Activated effector memory CD4-positive, alpha-beta T cell treated with Interleukin-2 at 50 U/mL for 16 hours (primary cell): ENCODE results near the gene CREB5.

ENCODE experiments used
- DNase-seq: peaks from one replicate; pipeline ENCODE4 v3.0.0-alpha.2; 2020

The CREB5 gene

GRCh38 chr7:28695300-28696295, 283.3 kb downstream of the CREB5 start:
- DNase-seq = no peak

DNA sequence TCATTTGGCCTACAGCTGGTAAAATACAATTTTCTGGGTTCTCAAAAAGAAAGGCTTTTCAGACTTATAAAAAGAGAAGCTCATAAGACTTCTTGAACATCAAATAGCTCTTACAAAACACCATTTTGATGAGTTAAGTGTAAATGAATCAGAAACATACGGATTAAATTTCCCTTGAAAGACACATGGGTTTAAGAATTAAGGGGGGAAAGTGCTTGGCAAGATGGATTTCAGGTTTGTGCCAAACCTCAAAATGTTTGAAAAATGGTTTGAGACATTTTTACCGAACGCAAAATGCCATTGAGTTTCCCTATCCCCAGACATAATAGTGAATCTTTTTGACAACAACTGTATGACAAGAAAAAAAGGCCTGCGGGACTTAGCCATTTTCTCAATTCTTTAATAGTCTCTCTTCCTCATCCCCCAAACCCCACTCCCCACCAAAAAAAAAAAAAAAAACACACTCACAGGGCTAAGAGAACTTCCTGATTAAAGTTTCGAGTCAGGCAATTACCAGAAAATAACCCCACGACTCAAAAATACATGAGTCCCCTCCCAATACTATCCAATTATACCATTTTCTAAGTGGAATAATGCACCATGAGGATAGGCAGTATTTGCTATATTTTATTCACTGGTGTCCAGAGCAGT, 285.7 kb downstream of the CREB5 start:
- DNase-seq = no peak

DNA sequence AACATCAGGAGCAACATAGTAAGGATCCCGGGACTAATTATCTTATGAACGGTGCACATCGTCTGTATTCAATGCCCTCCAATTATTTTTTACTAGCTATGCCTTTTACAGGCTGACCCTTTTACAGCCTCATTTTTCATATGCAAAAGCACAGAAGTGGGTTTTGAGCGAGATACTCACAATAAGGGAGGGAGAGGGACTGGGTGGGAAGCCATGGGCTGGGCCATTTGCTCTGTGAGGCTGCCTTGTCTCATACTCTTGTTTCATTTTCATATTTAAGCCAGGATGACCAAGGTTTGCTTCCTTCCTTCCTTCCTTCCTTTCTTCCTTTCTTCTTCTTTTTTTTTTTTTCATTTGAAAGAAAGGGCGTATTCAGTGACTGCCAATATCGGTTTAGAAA, 286.5 kb downstream of the CREB5 start:
- no peak for DNase-seq

- DNase-seq = no peak
Observed at GRCh38 chr7:28700096-28700495, 287.8 kb downstream of the CREB5 start.

GRCh38 chr7:28700790-28701203, 288.5 kb downstream of the CREB5 start:
- DNase-seq = no peak

DNA sequence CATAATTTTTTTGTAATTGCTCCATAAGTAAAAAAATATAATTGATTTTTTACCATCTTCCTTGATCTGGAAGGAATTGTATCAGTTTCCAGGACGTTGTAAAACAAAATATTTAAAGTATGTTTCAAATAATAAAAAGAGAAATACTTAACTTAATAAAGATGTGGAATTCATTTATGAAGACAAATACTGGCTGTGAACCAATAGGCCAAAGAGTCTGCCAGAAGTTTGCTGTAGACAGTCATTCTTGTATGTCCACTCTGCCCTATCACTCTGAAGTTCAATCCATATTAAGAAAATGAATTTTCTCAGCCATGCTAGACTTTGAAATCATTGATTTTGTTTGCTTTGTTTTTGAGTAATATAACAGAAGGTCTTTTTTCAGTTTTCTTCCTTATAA, 289.4 kb downstream of the CREB5 start:
- DNase-seq = no peak

- DNase-seq = no peak
Observed at GRCh38 chr7:28702171-28702570, 289.9 kb downstream of the CREB5 start.

- no peak for DNase-seq
Observed at GRCh38 chr7:28703037-28703765, 290.9 kb downstream of the CREB5 start.

GRCh38 chr7:28704706-28705105, 292.4 kb downstream of the CREB5 start:
- DNase-seq = no peak

DNA sequence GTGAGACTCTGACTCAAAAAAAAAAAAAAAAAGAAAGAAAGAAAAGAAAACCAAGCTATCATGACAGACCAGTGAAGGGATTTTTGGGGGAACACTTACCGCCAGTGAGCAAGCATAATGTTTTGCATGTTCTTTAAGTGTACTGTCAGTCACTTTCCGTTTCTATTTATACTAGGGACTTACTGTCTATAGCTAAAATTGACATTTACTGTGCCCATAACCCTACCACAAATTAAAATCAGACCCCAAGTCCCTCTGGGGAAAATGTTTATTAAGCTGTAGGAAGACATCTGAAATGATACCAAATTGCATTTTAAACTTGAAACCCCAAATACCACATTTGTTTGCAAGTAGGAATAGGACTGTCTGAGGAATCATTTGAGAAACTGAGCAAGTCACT, 293.0 kb downstream of the CREB5 start:
- no peak for DNase-seq

DNA sequence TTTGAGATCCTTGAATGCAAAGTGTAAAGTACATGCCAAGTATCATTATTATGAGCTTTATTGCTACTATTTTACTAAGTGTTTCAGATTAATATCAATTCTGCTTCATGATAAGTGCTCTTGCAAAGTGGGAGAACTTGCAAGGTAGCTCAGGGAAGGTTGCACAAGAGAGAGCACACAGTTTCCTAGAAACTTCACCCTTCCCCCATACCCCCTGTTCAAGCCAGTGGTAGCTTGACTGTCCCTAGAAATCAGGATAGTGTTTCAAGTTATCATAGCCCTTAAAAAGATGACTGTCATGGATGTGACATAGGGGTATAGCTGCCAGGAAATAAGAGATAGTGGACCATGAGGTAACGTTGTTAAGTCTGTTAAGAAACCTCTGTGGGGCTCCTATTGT, 294.3 kb downstream of the CREB5 start:
- no peak for DNase-seq

GRCh38 chr7:28707291-28707690, 295.0 kb downstream of the CREB5 start:
- DNase-seq = no peak

- no peak for DNase-seq
Observed at GRCh38 chr7:28708033-28708951, 296.0 kb downstream of the CREB5 start.

GRCh38 chr7:28709748-28710147, 297.4 kb downstream of the CREB5 start:
- DNase-seq = no peak

DNA sequence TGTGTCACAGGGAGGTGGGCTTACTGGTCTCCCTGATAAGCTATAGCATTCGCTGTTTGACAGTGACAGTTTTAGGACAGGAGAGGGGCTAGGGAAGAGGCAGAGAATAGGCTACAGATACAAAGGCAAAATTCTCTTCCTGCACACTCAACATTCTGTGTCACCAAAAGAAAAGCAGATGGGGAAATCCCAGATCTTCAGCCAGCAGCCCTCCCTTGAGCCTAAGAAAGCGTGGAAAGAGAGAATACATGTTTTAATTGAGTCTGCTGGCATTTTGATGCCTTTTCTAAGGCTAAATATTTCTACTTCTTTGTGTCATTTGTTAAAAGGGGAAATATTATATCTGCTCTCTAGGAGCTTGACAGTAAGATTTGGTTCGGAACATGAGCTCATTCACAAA, 298.8 kb downstream of the CREB5 start:
- DNase-seq = no peak

DNA sequence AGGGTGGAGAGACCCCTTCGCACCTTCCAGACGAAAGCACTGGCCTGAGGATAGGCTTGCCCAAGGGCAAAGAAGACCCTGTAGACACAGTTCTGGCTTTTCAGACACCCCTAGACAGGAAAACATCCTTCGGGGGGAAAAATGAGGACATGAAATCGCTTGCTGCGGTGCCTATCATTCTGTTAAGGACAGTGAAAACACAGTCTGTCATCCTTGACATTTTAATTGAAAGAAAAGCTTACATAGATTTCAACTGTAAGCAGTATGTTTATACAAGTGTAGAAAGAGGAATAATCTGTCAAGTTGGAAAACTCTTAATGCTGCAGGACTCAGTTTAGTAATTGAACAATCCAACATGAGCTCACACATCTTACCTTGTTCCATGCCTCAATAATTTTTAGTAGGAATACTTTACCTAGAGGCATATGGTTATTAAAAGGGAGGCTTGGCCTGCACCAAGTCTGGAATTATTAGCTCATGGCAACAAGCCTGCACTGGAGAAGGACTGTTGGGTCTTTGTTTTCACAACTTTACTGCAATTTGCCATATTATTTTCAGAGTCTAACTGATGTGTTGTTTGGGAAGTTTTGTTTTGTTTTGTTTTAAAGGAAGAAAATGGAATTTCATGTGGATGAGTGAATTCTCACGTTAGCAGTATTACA, 302.3 kb downstream of the CREB5 start:
- DNase-seq = no peak

- DNase-seq = no peak
Observed at GRCh38 chr7:28717445-28718054, 305.2 kb downstream of the CREB5 start.

- DNase-seq = no peak
Observed at GRCh38 chr7:28718055-28718481, 305.8 kb downstream of the CREB5 start.

- no peak for DNase-seq
Observed at GRCh38 chr7:28718545-28718944, 306.2 kb downstream of the CREB5 start.

DNA sequence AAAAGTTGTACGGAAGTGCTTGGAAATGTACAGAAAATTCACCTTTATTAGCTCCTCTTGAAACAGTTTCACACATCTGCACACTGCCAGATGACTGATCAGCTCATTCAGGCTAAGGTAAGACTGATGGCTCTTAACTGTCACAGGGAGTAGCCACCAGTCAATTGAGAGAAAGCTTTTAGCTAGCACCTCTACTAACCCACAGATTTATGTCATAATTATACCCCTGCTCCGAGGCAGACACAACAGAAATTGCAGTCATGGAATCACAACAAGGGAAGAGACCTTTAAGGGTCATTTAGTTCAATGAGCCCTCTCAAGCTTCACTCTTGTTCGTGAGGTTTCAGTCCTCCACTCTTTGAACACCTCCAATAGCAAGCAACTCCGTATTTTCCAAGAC, 310.4 kb downstream of the CREB5 start:
- no peak for DNase-seq

- DNase-seq = no peak
Observed at GRCh38 chr7:28723336-28723735, 311.0 kb downstream of the CREB5 start.
